ENCODE measurements around the gene SERPINB10. TPM values are rescaled to one million over a fixed set of nuclear protein-coding genes. Genes with fewer than 3 reads are reported as not detected.
A peak's percentile ranks its signal among the peaks of the same experiment; 100 is the strongest.

Gene SERPINB10
- total and polyA plus RNA-seq, 8 donors, result 0.10 to 0.58 (median 0.30) TPM; not detected in 1

DNA sequence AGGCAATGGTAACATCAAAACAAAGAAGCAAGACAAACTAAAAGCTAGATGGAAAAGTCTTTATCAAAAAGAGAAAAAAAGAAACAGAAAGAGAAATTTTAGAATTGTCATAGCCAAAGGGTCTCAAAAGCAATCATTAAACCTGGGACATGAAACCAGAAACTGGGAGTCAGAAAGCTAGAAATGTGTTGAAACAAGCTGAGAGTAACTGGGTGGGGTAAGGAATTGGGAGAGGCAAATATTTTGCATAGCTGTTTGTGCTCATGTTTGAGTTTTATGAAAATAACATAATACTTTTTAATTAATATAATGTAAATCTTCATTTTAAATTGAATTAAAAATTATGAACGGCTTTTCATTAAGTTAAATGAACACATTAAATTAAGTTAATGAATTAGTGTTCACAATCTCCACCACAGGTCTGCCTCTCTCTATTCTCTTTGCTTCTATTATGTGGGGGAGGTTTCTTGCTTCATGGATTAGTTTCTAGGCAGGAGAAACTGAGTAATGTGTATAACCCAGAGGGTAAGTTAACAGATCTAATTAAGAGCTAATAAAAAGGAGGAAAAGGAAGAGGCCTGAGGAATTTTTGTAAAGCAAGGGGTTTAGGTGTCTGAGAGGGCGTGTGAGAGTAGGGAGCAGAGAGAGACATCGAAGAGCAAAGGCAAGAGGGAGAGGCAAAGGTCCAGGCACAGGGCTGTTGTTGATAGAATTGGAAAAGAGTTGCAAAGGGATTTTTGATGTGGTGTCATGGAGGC is 40.2 kb upstream of the SERPINB10 start:
- H3K36me3 ChIP-seq, result no peaks in the 10 kb centered on the region
- peak overlapping the region in 1 of 2 donors; percentile 16 for H3K27ac ChIP-seq
- DNase-seq (no peak), ATAC-seq (peak; percentile 37)
- H3K4me1 ChIP-seq, result peaks cover 0 to 18% of the 10 kb centered on the region in 2 donors
- no peaks in the 10 kb centered on the region for H3K9me3 ChIP-seq
- intact Hi-C loops (cut with DNase I), result no loop called here
- no peaks in the 10 kb centered on the region for H3K27me3 ChIP-seq
- TF ChIP-seq, protein P1, sequence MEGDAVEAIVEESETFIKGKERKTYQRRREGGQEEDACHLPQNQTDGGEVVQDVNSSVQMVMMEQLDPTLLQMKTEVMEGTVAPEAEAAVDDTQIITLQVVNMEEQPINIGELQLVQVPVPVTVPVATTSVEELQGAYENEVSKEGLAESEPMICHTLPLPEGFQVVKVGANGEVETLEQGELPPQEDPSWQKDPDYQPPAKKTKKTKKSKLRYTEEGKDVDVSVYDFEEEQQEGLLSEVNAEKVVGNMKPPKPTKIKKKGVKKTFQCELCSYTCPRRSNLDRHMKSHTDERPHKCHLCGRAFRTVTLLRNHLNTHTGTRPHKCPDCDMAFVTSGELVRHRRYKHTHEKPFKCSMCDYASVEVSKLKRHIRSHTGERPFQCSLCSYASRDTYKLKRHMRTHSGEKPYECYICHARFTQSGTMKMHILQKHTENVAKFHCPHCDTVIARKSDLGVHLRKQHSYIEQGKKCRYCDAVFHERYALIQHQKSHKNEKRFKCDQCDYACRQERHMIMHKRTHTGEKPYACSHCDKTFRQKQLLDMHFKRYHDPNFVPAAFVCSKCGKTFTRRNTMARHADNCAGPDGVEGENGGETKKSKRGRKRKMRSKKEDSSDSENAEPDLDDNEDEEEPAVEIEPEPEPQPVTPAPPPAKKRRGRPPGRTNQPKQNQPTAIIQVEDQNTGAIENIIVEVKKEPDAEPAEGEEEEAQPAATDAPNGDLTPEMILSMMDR (IDR thresholded peaks at IDR 0.05), result no peak
- H3K4me3 ChIP-seq, result no peak overlapping the region

DNA sequence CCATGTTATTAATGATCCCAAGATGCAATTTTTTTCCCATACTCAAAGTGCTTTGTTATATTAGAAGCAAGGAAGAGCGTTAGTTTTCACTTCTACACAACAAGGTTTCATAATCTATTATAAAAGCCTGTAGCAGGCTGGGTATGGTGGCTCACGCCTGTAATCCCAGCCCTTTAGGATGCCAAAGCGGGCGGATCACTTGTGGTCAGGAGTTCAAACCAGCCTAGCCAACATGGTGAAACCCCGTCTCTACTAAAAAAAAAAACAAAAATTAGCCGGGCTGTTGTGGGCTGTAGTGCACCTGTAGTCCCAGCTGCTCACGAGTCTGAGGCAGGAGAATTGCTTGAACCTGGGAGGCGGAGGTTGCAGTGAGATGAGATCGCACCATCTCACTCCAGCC is 39.2 kb upstream of the SERPINB10 start:
- DNase-seq (no peak), ATAC-seq (no peak)
- Histone ChIP-seq H3K27ac (peak overlapping the region in 1 of 2 donors; percentile 78), H3K9me3 (no peaks in the 10 kb centered on the region), H3K4me1 (peaks cover 0 to 18% of the 10 kb centered on the region in 2 donors), H3K4me3 (no peak overlapping the region), H3K36me3 (no peaks in the 10 kb centered on the region), H3K27me3 (no peaks in the 10 kb centered on the region)
- intact Hi-C loops (cut with DNase I), result no loop called here
- TF ChIP-seq, protein P1 (IDR thresholded peaks at IDR 0.05), result no peak

DNA sequence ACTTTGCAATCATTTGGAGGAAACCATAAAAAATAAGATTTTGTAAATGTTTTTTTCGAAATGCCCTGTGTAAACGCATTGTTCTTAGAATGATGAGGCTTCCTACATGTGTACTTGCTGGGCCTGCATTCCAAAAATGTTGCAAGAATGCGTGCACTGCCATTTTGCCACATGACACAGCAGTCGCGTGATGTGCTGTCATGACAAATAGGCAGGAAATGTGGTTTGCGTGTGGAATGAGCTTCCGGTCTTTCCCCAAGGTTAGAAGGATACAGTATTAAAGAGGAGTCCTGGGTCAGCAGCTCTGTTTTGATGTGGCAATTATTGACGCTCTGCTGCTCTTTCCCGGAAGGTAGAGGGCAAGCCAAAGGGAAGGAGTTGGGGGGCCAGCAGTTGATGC is 38.4 kb upstream of the SERPINB10 start:
- H3K4me1 ChIP-seq, result peaks cover 0 to 18% of the 10 kb centered on the region in 2 donors
- DNase-seq (peak in 2 of 4 donors; percentile 53 to 58), ATAC-seq (peak; percentile 38)
- no peaks in the 10 kb centered on the region for H3K27me3 ChIP-seq
- H3K9me3 ChIP-seq, result no peaks in the 10 kb centered on the region
- H3K4me3 ChIP-seq, result no peak overlapping the region
- H3K27ac ChIP-seq, result peak overlapping the region in 1 of 2 donors; percentile 78
- TF ChIP-seq, protein P1 (IDR thresholded peaks at IDR 0.05), result no peak
- intact Hi-C loops (cut with DNase I), result no loop called here
- no peaks in the 10 kb centered on the region for H3K36me3 ChIP-seq

DNA sequence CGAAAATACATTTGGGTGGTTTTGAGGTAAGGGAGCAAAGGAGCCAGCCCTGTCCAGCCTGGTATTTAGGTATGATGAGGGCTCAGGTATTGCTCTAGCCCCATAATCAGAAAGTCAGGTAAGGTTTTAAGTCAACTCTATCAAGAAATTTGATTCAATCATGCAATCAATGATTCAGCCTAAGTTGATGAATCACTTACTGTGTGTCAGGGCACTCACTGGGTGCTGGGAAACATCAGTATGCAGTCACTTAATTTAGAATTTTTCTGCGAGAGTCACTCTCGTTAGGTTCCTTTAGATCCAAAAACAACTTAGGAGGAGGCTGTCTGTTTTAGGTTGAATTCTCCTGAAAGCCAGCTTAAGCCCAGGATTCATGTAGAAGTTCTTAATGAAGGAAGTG is 37.9 kb upstream of the SERPINB10 start:
- no peaks in the 10 kb centered on the region for H3K9me3 ChIP-seq
- DNase-seq, result no peak
- H3K4me3 ChIP-seq, result no peak overlapping the region
- TF ChIP-seq, protein P1 (IDR thresholded peaks at IDR 0.05), result no peak
- H3K36me3 ChIP-seq, result no peaks in the 10 kb centered on the region
- peak overlapping the region in 1 of 2 donors; percentile 78 for H3K27ac ChIP-seq
- peaks cover 0 to 18% of the 10 kb centered on the region in 2 donors for H3K4me1 ChIP-seq
- no peaks in the 10 kb centered on the region for H3K27me3 ChIP-seq
- no peak for ATAC-seq
- intact Hi-C loops (cut with DNase I), result no loop called here

DNA sequence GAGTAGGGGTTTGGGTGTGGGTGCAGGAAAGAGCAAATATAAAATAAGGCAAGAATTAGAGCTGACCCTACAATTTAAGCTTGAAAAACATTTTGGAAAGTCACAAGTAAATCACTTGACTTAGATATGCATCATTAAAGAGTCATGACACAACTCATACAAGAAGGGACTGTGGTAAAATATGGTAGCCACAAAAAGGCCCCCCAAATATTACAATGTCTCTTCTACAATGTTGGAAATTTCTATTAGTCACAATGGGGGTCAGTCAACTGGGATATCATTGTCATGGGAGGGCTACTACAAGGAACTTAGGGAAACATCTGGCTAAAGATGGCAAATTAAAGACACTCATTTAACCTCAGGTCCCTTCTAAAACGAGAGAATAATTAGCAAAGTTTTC is 35.9 kb upstream of the SERPINB10 start:
- H3K27me3 ChIP-seq, result no peaks in the 10 kb centered on the region
- intact Hi-C loops (cut with DNase I), result no loop called here
- TF ChIP-seq, protein P1 (IDR thresholded peaks at IDR 0.05), result no peak

More for the DNA sequence above, 35.9 kb upstream of the SERPINB10 start:
- no peaks in the 10 kb centered on the region for H3K36me3 ChIP-seq
- peaks cover 0 to 18% of the 10 kb centered on the region in 2 donors for H3K4me1 ChIP-seq
- no peak overlapping the region for H3K27ac ChIP-seq
- DNase-seq (no peak), ATAC-seq (no peak)
- no peak overlapping the region for H3K4me3 ChIP-seq
- no peaks in the 10 kb centered on the region for H3K9me3 ChIP-seq
